Nephron progenitor cell (in vitro differentiated cells): ENCODE data around the gene ADARB2.

Experiments
- DNase-seq: peaks from one replicate; pipeline ENCODE4 v3.0.0; 2021
- H3K27ac Mint-ChIP-seq: 2 replicates; pipeline ENCODE4 v1.8.0; 2021; ENCODE audit warnings: mild to moderate bottlenecking, moderate library complexity, mixed read lengths
- H3K27me3 Mint-ChIP-seq: 2 replicates; pipeline ENCODE4 v1.8.0; 2021; ENCODE audit warnings: mild to moderate bottlenecking, low read depth, mixed read lengths; ENCODE audit not compliant: poor library complexity
- H3K36me3 Mint-ChIP-seq: 2 replicates; pipeline ENCODE4 v1.8.0; 2021; ENCODE audit warnings: low read depth, mixed read lengths
- H3K4me1 Mint-ChIP-seq: 2 replicates; pipeline ENCODE4 v1.8.0; 2021; ENCODE audit warnings: mixed read lengths
- H3K4me3 Mint-ChIP-seq: 2 replicates; pipeline ENCODE4 v1.8.0; 2021; ENCODE audit warnings: mild to moderate bottlenecking, moderate library complexity, mixed read lengths
- H3K9me3 Mint-ChIP-seq: 2 replicates; pipeline ENCODE4 v1.8.0; 2021; ENCODE audit warnings: mild to moderate bottlenecking, moderate library complexity, mixed read lengths
- TF ChIP-seq, protein P1 (sequence below): fragments of 200-600 bp; sonication (generic); IDR thresholded peaks from 2 replicates; pipeline ENCODE4 v1.5.0; 2021; ENCODE audit warnings: antibody characterized with exemption

ADARB2 gene

DNA sequence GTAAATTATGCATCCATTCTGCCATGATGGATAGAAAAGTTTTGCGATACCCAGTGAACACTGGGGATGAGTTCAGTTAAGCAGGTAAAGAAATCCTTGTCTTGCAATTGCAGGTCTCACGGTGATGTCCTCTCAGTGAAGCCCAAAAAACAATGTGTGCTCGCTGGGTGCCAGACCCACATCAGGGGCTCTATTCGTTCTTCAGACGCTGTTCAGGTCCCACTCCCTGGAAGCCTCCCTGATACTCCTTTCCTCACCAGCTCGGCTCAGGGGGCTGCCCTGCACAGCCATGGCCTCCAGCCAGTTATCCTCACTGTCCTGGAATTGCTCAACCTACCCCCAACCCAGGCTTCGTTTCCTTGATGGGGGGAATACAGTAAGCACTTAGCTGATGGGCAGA is 323.5 kb downstream of the ADARB2 start:
- Mint-ChIP-seq H3K27me3 (peaks cover 19% of the 10 kb centered on the region), H3K4me3 (no peak overlapping the region), H3K4me1 (no peaks in the 10 kb centered on the region), H3K36me3 (no peaks in the 10 kb centered on the region), H3K9me3 (no peaks in the 10 kb centered on the region), H3K27ac (no peak overlapping the region)
- DNase-seq: no peak
- TF ChIP-seq, protein P1, sequence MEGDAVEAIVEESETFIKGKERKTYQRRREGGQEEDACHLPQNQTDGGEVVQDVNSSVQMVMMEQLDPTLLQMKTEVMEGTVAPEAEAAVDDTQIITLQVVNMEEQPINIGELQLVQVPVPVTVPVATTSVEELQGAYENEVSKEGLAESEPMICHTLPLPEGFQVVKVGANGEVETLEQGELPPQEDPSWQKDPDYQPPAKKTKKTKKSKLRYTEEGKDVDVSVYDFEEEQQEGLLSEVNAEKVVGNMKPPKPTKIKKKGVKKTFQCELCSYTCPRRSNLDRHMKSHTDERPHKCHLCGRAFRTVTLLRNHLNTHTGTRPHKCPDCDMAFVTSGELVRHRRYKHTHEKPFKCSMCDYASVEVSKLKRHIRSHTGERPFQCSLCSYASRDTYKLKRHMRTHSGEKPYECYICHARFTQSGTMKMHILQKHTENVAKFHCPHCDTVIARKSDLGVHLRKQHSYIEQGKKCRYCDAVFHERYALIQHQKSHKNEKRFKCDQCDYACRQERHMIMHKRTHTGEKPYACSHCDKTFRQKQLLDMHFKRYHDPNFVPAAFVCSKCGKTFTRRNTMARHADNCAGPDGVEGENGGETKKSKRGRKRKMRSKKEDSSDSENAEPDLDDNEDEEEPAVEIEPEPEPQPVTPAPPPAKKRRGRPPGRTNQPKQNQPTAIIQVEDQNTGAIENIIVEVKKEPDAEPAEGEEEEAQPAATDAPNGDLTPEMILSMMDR: no peak

DNA sequence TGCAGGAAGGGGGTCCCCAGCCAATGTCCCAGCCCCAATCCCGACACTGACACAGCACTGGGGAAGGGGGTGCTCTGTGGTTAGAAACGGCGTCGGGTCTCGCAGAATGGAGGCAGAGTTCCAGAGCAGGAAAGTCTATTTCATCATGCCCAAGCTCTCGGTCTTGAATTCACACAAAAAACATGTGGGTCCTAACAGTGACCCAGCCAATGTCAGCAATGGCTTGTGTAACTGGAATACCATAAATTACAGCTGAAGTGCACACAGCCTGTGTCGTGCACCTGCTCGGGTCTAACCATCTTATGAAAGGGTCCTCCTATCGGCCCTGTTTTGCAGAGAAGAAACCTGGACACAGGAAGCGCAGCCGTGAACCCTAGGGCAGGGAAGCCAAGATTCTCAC is 324.1 kb downstream of the ADARB2 start:
- Mint-ChIP-seq H3K9me3 (no peaks in the 10 kb centered on the region), H3K27ac (no peak overlapping the region), H3K4me1 (no peaks in the 10 kb centered on the region), H3K36me3 (no peaks in the 10 kb centered on the region), H3K27me3 (peaks cover 13% of the 10 kb centered on the region), H3K4me3 (no peak overlapping the region)
- TF ChIP-seq, protein P1: no peak
- no peak for DNase-seq

DNA sequence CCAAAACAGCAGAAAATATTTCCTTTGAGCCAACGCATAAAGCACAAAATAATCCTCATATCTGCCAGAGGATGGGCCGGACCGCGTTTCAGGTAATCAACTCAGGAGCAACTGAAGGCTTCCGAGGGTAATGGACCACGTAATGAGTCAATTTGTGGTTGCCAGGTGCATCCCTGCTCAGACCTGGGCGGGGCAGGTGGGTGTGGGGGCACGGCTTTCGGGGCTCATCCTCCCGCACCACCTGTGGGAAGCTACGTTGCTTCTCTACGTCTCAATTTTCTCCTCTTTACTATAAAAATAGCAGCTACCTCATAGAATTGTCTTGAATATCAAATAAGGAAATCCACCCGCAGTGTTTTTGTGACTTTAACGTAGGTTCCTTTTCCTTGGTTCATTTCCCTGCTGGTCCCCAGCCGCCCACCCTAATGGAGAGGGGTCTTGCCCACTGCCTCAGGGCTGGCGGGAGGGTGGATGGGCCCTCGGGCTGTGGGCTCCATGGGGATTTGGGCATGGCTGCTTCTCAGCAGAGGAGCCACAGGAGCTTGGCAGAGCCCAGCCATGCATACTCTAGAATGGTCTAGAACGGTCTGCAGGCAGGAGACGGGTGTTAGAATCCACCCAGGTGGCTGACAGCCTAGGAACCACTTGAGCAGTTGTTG is 324.7 kb downstream of the ADARB2 start:
- Mint-ChIP-seq H3K4me3 (no peak overlapping the region), H3K36me3 (no peaks in the 10 kb centered on the region), H3K9me3 (no peaks in the 10 kb centered on the region), H3K27me3 (peaks cover 9% of the 10 kb centered on the region), H3K4me1 (no peaks in the 10 kb centered on the region), H3K27ac (no peak overlapping the region)
- DNase-seq: no peak
- TF ChIP-seq, protein P1: no peak

DNA sequence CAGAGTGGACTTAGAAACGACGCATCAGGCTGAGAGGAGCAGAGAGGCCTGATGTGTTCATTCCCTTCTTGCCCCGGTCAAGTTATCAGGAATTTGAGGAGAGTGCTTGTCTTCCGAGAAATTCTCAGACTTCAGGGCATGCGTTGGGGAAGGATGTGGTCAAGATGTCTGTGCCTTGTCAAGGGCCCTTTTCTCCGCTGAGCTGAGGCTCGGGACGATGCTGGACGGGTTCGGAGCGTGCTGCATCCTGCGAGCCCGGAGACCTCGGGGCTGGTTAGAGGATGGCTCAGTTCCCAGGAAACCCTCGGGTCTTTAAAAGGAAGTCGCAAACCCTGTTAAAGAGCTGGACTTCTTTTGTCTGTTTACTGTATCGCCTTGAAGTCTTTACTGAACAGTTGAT is 325.4 kb downstream of the ADARB2 start:
- Mint-ChIP-seq H3K36me3 (no peaks in the 10 kb centered on the region), H3K27me3 (peaks cover 12% of the 10 kb centered on the region), H3K4me1 (peaks cover 5% of the 10 kb centered on the region), H3K4me3 (no peak overlapping the region), H3K9me3 (no peaks in the 10 kb centered on the region), H3K27ac (peak overlapping the region; percentile 74)
- TF ChIP-seq, protein P1: no peak
- DNase-seq: no peak

DNA sequence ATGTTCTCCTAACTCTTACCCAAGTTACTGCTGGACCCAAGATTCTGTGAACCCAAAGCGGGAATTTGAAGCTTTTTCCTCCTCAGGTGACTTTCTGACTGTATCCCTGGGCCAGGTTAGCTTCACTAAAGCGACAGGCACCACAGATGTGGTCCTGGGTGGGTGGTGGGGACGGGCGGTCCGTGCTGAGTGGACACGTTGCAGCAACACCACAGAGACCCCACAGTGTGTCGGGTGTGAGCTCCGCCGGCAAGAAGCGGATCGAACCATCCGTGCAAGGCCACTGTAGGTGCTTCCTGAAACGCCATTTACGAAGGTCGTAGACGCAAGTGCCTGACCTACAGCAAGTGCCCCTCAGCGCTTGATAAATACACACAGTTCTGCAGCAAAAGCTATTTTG is 325.9 kb downstream of the ADARB2 start:
- H3K9me3 Mint-ChIP-seq: no peaks in the 10 kb centered on the region
- DNase-seq: no peak
- TF ChIP-seq, protein P1: no peak
- H3K27ac Mint-ChIP-seq: no peak overlapping the region
- peaks cover 6% of the 10 kb centered on the region for H3K4me1 Mint-ChIP-seq
- H3K36me3 Mint-ChIP-seq: no peaks in the 10 kb centered on the region
- peaks cover 12% of the 10 kb centered on the region for H3K27me3 Mint-ChIP-seq
- H3K4me3 Mint-ChIP-seq: no peak overlapping the region
